Measurements from ENCODE around the gene CD86.
A peak's percentile ranks its signal among the peaks of the same experiment; 100 is the strongest.

Gene CD86

DNA sequence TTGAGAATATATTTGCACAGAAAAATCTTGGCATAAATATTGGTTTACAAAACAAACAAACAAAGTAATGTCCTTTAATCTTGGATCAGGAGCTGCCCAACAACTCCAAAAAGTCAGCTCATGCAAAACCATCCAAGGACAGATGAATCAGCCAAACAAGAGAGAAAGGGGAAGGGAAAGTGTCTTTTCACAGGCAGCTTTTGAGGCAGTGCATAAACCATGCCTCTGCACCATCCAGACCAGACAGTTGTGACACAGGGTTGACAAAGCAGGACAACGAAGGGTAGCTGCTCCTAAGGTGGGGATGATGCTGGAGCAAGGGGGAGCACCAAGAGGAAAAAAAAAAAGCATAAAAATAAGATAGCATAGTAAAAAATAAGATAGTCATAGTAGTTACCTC is 8.7 kb downstream of the CD86 start:
- DNase-seq = no peak

DNA sequence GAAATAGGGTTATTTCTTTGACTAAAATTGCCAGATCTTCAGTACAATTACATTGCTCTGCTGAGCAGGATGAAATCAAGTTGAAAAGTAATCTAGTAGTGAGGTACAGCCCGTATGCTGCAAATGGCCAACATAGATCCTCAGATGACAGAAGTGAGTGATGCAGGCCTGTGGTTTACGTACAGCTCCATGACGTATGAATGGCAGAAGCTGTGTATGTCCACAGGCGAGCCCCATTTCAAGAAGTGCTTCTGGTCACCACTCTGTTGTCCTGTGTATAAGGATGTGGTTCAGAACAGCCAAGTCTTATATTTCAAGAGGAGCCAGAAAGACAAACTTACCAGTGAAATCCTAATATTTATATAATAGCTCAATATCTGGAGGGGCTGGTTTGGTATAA is 9.2 kb downstream of the CD86 start:
- DNase-seq = no peak

DNA sequence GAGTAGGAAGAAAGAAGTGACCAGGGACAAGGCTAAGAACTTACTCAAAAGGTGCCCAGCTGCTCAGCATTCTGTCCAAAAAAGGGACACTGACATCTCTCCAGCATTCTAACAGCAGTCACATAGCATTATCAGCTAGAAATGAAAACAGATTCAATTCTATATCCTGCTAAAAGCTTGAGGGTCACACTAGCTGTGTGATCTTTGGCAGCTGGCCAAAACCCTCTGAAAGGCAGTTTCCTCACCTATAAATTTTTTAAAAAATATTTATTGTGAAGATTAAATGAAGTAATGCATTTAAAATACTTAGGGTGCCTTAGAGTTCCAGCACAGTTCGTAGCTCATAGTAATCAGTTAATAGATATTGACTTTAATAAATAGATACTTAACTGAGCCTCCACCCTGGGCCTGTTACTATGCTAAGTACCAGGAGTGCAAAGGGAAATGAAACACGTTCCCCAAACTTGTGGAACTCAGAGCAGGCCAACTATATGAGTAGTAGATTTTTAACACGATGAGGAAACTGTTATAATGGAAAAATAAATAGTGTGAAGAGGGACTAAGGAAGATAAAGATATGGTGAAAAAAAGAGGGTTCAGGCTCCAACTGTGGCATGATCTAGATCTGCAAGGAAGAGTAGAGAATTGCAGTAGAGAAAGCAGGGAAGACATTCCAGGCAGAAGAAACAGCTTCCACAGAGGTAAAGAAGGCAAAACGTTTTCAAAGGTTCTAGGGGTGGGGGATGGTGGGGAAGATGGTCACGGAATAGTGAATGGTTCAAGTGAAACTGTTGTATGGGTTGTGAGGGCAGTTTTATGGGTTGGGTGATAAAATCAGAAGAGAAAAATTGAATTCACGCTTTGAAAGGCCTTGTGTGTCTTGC is 11.4 kb downstream of the CD86 start:
- no peak for DNase-seq

DNA sequence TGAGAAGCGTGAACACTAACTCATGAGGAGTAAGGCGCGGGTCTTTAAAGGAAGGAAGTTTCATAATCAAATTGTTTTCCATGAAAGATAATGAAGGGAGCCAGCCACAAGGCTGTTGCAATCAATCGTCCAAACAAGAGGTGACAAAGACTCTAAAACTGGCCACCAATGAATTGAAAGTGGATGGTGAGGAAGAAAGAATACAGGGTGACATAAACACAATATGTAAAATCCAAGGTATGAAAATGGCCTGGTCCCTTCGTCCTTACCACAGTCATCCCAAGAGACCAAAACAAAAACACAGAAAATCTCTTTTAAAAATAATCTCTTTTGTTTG is 12.0 kb downstream of the CD86 start:
- DNase-seq = no peak

DNA sequence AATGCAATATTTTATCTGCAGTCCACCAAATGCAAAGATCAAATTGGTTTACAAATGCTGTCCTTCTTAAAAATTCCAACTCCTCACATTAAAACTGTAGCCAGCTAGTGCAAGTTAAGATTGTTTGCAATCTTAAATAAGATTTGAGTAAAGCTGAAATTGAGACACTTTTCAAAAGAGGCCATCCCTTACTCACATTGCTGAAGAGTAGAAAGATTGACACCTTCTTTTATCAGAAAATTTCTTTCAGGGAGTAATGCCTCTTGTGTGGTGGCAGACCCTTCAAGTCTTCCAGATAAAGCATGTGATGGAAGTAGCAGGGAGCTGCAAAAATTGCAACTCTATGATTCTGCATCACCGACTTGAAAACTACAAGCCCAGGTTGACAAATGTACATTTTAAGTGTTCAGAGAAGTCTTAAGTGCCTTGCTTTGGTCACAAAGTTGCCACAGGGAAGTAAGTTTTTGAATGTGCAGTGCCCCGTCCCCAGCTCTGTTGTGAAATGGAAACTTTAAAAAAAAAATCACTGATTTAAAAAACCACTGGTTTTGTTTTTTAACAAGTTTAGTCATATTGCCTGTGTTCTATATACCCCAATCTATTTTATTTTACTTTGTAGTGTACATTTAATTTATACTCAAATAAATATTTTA is 12.6 kb downstream of the CD86 start:
- no peak for DNase-seq

DNA sequence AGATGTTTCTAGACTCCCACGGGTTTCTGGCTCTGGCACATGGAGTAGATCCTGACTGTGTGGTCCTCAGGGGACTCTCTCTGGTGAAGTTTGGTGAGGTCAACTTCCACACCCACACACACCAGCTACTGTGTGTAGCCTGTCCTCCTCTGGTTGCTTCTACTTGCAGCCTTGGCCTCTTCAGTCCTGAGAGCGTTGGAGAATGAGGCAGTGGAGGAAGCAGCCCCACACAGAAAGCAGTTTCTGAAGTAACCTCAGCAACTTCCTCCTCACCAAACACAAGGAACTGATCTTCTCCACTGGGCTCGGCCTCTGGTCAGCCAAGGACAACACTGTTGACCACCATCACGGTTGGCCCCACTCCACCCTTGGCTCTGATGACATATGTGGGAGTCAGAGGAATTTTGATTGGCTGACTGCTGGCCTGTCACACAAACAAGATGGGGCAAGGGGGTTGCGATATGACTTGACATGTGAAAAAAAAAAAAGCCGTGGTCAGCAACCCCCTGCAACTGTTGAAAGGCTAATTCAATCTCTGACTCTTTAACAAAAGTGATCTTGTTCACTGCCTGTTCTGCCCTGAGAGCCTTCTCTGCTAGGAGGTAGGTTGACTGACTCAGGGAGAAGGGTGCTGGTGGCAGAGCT is 19.6 kb downstream of the CD86 start:
- no peak for DNase-seq

DNA sequence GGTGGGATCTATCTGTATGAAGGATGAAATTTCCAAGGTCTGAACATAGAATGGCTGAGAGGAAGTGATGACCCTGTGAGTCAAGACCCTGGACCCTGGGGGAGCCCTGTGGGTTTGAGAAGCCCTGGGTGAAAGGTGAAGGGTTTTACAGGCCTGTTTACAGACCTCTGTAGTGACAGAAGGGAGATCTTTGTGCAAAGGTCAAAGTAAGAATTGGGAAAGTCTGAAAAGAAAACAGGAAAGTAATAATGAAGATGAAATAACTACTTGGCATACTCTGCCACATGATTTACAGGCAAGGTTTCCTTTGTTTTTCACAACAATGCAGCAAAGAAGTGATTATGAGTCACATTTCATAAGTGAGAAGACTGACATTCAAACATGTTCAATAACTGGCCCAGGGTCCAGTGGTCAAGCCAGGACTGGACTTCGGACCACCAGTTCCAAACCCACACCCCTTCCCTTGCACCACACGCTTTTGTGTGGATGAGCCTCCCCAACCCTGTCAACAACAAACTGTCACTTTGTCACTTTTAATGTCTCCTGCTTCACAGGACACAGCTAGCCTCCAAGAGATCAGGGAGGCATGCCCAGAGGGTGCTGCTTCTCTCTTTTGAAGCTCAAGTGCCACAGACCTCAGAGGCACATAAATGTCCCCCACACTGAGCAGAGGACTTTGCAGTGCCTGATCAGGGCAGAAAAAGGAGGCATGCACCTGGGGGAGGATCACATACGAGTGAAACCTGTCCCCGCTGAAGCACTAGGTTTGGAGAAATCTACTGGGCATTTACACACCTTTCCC is 21.5 kb downstream of the CD86 start:
- no peak for DNase-seq

DNA sequence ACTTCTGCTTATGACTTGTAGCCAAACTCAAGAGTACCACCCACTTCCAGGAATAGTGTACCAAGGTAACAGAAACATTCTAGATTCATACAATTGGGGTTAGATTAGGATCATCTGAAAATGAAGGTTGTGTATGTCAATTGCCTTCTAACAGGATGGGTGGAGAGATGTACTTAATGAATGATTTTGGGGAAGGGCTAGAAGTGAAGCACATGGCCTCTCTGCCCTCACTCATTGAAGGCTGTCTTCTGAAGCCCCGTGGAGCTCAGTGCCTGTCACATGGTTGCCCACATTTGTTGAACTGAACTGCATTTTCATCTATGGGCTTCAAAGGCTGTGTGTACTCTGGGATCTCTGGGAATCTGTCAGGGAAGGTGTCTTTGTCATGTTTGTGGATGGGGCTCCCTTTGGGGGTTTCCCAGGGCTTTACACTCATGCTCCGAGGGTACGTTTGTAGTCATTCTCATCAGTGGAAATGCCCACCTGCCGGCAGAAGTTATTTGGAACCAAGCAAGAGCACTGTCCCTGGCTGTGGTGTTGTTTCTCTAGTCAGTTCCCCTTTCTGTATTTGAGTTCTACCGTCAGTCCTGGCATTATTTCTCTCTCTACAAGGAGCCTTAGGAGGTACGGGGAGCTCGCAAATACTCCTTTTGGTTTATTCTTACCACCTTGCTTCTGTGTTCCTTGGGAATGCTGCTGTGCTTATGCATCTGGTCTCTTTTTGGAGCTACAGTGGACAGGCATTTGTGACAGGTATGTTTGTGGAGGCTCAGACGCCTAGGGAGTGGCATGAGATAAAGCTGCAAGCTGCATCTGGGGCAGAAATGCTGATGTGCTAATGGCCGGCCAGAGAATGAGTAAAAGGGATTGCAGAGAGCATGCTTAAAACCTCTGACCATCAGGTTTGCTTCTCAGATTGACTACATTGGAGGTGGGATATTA is 22.4 kb downstream of the CD86 start:
- no peak for DNase-seq

DNA sequence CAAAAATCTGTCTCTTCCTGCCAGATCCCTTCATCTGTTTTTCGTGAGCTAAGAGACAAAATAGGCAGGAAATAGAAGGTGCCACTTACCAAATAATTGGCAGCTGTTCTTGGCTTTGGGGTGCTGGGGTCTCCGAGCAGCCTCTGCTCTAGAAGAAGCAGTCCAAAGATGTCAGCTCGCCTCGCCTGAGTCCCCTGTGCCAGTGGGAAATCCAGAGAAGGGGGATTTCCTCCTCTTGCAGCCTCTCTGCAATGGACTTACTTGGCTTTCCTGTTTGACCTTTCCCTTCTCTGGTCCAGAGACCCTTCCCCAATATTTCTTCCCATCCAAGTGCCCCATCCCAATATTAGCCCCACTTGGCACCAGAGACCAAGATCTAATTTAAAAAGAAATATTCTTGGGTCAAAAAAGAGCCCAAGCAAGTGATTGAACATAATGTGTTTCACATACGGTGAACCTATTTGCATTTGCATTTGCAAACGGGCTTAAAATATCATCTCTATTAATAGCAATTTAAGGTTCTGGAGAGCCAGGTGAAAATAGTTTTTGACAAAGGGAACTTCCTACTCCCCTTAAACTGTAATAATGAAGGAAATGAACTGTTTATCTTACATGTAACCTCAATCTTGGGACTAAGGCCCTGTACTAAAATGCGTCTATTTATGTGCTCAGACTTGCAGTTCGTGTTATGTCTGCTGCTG is 23.2 kb downstream of the CD86 start:
- DNase-seq = no peak

DNA sequence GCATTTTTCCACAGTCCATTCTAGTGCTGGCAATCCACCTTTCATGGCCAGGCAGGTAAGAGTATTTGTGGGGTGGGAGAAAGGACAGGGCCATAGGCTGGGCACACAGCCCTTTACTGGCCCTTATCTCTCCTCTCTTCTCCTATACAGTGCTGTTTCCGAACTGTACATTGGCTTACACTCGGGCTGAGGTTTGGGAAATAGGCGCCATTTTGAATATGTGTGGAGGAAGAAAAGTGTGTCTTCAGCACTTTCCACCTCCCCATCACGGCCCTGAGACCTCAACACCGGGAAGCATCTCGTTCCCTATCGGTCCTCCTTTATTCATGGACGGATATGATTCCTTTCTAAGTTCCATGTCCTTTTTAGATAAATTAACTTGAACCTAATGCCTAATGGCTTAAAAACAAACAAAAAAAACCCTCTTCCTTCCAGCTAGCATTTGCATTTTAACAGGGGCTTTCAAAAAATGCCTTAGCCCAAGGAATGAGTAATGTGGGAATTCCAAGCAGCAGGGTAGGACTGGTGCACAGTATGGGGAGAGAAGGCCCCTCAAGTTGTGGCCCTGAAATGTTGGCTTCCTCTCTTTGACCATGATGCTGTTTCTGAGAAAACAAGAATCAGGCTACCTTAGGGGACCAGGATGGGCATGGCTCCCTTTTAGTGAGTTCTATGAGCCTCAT is 24.5 kb downstream of the CD86 start:
- DNase-seq = no peak

DNA sequence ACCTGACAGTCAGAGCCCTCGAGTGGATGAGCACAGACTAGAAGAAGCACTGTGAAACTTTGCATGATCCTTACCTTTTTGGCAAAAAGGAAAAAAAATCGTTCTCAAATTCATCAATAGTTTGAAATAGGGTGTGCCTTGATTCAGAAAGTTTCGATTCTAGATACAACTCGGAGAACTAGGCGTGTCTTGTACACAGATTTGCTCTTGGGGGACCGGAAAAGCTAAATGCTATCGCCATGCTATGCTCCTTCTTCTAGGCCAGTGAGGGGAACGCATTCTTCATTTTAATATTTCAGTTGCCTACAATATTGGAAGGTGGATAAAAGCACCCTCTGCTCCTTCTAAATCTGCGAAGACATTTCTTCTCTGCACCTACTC is 25.0 kb downstream of the CD86 start:
- DNase-seq = no peak

DNA sequence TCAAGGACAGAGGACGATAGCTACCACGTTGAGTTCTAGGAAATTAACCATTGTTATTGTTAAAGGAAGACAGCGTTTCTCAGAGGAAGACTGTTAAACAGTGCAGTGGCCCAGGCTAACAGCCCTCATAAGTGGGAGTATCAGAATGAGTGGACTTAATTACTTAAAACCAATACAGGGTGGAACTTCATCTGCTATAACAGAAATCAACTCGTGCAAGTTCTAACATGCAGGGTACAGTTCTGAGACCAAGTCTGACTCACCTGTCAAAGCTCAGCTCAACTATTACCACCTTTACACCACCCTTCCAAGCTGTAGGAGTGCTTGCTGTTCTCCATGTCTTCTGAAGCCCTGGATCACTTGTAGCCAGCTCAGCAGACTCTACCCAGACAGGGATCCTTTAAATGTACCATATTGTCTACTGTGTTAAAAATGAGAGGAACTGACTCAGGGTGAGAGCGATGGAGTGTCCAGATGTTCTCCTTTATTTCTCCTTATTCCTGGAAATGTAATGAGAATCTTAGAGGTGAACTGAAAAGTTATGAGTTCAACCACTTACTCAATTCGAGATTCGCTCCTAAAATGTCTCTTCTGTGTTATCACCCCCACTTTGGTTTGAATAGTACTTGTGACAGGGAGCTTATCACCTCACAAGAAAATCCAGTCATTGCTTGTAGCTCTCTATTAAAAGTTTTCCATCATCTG is 26.5 kb downstream of the CD86 start:
- no peak for DNase-seq

DNA sequence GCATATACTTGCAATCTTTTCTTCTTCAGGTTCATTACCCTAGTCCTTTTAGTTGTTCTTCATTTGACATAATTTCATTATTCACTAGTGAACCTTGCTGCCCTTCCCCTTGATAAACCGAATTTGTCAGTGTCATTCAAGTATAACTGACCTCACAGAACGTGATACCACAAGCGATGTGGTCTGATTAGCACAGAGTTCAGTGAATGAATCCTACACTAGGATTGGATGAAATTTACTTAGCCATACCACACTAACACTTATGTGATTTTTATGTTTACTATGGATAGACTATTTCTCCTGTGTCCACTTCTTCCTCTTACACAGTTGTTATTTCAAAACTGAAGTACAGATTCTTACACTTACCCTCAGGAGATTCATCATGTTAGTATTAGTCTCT is 27.2 kb downstream of the CD86 start:
- no peak for DNase-seq

DNA sequence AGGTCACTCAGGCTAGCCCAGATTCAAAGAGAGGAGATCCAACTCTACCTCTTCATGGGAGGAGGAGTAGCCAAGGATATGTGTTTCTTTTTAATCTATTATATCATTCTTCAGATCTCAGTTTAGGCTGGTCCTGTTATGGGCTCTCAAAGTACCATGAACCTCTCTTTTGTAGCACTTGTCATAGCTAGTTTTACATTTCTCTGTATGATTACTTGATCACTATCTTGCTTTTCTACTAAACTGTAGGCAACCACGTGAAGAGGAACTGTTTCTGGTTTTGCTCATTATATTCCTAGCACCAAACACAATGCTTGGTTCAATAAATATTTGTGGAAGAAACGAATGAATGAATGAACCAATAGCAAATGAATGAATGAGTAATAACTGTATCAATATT is 29.6 kb downstream of the CD86 start:
- no peak for DNase-seq

DNA sequence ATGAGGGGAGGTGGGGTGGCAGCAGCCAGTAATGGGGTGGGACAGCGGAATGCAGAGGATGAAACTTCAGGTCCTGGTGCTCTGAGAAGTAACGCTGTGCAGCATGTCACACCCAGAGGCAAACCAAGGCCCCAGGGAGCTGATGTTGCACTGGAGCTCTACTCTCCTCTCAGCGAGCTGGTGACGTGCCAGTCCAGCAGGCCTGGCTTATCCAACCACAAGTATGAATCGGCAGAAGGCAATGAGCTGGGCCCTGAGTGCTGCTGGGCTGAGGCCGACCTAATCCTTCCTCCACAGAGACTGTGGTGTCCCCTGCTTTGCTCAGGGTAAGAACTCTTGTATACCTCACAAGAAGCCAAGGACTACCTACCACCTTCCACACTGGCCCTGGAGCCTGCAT is 30.5 kb downstream of the CD86 start:
- no peak for DNase-seq

DNA sequence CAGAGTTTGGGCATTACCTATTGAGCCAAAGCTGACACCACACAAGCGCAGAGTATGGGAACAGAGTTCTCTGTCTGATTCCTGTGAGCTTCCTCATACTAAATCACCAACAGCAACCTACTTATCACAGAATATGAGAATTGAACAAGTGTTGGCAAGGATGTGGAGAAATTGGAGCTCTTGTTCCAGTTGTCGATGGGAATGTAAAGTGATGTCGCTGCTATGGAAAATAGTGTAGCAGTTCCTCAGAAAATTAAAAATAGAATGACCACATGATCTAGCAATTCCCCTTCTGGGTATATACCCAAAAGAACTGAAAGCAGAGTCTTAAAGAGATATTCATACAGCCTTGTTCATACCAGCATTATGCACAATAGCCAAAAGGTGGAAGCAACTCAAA is 33.4 kb downstream of the CD86 start:
- no peak for DNase-seq

DNA sequence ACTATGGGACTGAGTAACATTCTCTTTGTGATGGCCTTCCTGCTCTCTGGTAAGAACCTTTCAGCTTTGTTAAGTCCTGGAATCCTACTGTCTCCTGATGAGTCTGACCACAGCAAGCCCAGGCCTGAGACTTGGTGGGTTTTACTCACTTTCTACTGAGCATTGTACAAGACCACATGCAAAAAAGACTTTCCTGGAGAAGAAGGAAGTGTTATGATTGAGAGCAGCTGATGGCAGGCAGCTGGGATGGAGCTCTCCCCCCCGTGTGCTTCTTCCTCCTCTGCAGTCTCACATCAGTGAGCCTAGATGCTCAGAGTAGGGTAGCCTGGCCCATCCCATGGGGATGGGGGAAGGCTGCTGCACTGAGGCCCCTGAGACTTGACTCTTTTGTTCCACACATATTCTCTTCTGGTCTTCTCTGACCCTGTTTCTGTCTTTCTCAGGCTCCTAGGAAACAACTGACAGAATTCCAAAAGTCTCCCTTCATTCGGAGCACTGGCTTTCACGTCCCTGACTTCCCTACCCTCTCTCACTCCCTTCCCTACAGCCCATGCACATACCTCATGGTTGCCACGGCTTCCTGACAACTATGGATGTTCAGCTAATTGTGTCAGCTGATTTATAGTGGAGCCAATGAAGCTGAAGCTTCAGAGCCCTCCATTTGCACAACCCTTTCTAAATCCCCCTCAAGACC is 36.6 kb downstream of the CD86 start:
- DNase-seq = no peak

DNA sequence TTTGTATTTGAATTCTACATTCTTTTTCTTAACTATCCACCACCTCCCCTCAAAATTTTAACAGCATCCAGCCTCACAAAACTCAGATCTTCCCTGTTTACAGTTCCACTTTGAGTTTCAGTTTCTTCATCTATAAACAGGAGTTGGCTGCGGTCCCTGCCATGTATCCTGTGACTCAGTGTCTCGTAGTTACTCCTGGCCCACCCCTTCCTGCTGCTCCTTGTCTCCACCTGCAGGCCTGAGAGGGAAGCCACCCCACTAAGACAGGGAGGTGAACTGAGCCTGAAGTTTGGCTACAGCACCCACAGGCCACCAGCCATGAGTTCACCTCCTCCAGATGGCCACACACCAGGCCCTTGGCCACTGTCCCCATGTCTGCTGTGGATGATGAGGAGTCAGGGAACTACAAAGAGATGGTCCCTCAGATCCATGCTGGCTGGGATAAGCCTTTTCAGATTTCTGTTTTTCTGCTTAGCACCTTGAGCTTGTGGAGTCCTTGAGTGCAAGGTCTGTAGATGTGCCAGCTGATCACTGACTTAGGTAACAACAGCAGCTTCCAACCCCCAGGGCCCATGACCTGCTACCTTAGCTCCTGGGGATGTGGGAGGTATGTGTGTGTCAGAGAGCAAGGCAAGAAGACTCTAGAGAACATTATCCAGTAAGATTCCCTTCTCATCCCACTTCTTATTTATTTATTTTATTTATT is 37.5 kb downstream of the CD86 start:
- peak; percentile 50 for DNase-seq

DNA sequence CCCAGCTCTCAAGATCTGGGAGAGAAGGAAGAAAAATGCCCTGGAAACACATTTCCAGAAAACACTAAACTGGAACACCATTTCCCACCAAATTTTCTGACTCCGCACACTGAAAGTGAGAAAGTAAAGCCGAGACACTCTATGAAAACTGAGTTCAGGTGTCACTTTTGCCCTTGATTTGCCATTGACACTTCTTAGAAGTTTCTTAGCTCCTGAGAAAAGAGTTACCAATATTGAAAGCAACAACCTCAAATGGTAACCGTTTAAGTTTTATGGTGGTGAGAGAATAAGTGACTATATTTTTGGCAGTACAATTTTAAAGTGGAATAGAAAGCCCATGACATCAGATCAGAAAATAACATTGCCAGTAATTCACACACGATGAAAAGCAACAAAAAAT is 39.0 kb downstream of the CD86 start:
- no peak for DNase-seq

Measured in activated CD4-positive, CD25-positive, alpha-beta regulatory T cell treated with anti-CD3 and anti-CD28 coated beads, Interleukin-2, amount 50 U/mL, for 72 hours (primary cell).